ENCODE data around the gene RNF8.
"Not testable (repeated sequence)": the region's sequence is repeated elsewhere in the genome, so short reads cannot be mapped to it uniquely, and the experiment has no call there.

The RNF8 gene

GRCh38 chr6:37321516-37322415 is 32.0 kb upstream of the RNF8 start:
- no peak for DNase-seq
- ATAC-seq, result no peak

GRCh38 chr6:37323580-37323979 is 30.2 kb upstream of the RNF8 start:
- no peak for ATAC-seq
- DNase-seq, result no peak

DNA sequence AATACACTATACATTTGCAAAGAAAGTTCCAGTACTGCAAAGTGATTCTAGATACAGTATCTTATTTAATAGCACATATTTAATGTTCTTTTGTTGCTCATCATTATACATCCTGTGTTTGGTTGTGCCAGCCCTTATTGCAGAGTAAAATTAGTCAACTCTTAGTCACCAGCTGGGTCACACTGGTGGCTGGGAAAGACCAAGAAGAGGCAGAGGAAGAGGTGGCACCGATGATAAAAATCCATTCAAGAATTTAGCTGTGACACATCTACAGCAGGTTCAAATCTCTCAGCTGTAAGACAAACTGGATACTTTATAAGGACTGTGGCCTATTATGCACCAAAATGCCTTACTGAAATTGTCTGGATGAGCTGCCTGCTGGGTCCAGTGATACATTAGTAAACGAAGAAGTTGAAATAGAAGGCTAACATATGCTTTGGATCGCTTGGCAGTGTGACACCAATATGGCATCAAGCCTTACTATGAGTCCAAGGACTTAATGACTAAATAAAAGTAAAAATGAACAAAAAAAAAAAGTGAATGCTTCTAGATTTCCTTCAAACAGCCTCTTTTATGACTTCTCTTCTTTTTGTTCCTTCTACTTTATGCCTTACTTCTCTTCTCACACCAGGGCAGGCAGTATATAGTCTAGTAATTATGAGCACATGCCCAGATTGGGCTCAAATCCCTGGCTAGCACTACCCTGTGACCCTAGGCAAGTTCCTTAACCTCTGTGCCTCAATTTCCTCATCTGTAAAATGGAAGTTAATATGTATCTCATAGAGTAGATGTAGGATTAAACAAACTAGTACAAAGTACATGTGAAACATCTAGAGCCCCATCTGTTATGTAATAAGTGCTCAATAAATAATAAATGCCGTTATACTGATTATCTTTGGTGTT is 29.4 kb upstream of the RNF8 start:
- ATAC-seq, result peak; percentile 79

GRCh38 chr6:37330345-37330744 is 23.4 kb upstream of the RNF8 start:
- not testable (repeated sequence) for DNase-seq, ATAC-seq

More for the DNA sequence above, 29.4 kb upstream of the RNF8 start:
- peak; percentile 11 for DNase-seq

GRCh38 chr6:37331047-37331446 is 22.7 kb upstream of the RNF8 start:
- no peak for ATAC-seq
- DNase-seq, result no peak

GRCh38 chr6:37332894-37333293 is 20.9 kb upstream of the RNF8 start:
- ATAC-seq, result no peak

GRCh38 chr6:37334047-37334446 is 19.7 kb upstream of the RNF8 start:
- DNase-seq, result no peak
- no peak for ATAC-seq

More at GRCh38 chr6:37332894-37333293, 20.9 kb upstream of the RNF8 start:
- DNase-seq, result no peak

DNA sequence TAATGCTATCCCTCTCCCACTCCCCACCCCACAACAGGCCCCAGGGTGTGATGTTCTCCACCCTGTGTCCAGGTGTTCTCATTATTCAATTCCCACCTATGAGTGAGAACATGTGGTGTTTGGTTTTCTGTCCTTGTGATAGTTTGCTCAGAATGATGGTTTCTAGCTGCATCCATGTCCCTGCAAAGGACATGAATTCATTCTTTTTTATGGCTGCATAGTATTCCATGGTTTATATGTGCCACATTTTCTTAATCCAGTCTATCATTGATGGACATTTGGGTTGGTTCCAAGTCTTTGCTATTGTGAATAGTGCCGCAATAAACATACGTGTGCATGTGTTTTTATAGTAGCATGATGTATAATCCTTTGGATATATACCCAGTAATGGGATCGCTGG is 15.5 kb upstream of the RNF8 start:
- DNase-seq, ATAC-seq: not testable (repeated sequence)

- no peak for DNase-seq
- no peak for ATAC-seq
Observed at GRCh38 chr6:37338745-37339255, 15.0 kb upstream of the RNF8 start.

- no peak for ATAC-seq
Observed at GRCh38 chr6:37339741-37340638, 13.8 kb upstream of the RNF8 start.

DNA sequence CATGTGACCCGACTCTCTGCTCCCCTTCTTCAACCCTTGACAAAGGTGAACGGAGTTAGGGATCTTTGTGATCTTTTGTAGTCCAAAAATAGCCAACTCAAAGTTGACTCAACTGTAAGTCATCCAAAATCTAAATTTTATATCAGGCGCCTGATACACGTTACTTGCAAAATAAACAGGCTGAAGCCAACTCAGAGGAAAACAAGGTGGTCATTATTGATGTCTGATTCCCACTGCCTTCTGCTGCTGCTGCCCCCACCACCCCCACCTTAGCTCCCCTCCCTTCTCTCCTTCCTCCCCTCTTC is 13.2 kb upstream of the RNF8 start:
- no peak for ATAC-seq

More at GRCh38 chr6:37339741-37340638, 13.8 kb upstream of the RNF8 start:
- no peak for DNase-seq

GRCh38 chr6:37343248-37343647 is 10.5 kb upstream of the RNF8 start:
- ATAC-seq, result no peak
- DNase-seq, result no peak

More for the DNA sequence above, 13.2 kb upstream of the RNF8 start:
- no peak for DNase-seq

- DNase-seq, result no peak
- no peak for ATAC-seq
Observed at GRCh38 chr6:37344308-37344707, 9.5 kb upstream of the RNF8 start.

DNA sequence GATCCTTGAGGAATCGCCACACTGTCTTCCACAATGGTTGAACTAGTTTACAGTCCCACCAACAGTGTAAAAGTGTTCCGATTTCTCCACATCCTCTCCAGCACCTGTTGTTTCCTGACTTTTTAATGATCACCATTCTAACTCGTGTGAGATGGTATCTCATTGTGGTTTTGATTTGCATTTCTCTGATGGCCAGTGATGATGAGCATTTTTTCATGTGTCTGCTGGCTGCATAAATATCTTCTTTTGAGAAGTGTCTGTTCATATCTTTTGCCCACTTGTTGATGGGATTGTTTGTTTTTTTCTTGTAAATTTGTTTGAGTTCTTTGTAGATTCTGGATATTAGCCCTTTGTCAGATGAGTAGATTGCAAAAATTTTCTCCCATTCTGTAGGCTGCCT is 8.0 kb upstream of the RNF8 start:
- DNase-seq, ATAC-seq: not testable (repeated sequence)

DNA sequence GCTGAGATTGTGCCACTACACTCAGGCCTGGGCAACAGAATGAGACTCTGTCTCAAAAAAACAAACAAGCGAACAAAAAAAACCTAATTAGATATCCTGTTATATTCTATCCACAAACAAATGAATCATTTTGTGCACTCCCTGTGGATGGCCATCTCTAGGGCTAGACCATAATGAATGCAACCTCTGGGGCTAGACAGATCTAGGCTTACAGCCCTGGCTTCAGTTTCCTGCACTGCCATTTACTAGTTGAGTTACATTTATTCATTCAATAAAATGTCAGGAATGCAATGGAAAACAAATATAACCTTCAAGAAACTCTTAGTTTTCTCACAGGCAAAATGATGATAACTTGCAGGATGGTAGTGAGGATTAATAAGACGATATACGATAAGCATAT is 6.6 kb upstream of the RNF8 start:
- DNase-seq (no peak), ATAC-seq (no peak)

- no peak for ATAC-seq
Observed at GRCh38 chr6:37347670-37348111, 6.1 kb upstream of the RNF8 start.

GRCh38 chr6:37351027-37351426 is 2.8 kb upstream of the RNF8 start:
- ATAC-seq, result no peak
- no peak for DNase-seq

More at GRCh38 chr6:37347670-37348111, 6.1 kb upstream of the RNF8 start:
- DNase-seq, result no peak

DNA sequence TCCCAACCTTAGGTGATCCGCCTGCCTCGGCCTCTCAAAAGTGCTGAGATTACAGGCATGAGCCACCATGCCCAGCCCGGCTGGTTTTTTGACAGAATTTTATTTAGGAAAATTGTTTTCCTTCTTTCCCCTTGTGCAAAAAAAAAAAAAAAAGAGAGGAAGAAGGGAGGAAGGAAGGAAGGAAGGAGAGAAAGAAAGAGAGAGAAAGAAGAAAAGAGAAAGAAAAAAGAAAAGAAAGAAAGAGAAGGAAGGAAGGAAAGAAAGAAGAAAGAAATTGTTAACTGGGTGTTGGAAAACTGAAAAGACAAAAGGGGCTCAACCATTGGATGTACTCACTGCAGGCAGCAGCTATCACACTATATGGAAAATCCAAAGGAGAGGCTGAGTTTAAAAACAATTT is 1.4 kb upstream of the RNF8 start:
- ATAC-seq (no peak), DNase-seq (no peak)

DNA sequence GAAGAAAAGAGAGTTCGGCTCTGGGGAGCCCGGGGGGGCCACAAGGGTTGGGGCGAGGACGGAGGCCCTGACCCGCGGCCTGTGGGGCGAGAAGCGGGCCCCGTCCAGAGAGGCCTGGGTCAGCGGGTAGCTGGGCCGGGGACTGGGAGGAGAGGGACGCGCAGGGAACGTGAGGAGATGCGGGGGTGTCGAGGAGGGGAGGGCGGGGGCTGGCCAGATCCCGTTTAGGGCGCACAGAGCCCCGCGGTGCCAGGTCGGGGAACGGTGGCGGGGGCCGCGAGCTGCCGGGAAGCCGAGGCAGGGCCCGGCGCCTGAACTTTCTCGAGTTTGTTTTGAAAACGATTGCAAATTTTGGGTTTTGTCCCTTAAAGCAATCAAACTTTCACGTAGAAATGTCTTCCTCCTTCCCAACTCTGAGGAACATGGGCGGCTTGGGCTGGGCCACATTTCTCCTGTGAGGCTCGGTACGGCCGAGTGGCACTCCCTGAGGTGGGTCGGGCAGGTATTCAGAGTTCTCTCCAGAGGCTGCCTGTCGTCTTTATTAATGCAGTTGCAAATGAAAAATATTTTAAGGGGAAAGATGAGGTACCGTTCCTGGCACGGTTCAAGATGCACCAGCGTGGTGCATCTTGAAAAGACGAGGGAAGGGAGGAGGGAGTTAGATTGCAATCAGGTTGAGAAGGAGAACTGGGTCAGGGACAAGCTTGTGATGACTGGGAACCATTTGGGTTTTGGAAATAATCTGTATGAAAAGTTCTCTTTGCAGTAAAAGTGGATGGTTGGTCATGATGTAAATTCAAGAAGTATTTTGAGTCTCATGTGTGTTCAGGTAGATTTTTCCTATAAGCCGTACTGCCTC is 972 bp downstream of the RNF8 start:
- ATAC-seq, result peak; percentile 8
- DNase-seq, result peak; percentile 34

DNA sequence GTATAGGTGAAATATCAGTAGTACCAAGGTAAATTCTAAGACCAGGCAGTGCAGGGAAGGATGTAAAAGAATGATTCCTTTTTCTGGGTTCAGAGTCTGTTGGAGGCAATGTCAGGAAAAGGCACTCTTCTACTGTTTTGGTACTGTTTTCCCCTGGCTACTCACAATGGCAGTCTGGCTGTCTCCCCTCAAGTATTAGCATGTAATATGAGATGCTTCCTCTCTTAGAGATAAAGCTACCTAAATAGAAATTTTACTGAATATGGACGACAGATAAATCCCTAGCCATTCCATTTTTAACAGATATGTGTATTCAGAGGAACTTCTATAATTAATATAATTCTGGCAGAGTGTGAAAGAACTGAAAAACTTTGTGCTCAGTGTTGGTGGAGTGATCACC is 3.5 kb downstream of the RNF8 start:
- ATAC-seq, result no peak

DNA sequence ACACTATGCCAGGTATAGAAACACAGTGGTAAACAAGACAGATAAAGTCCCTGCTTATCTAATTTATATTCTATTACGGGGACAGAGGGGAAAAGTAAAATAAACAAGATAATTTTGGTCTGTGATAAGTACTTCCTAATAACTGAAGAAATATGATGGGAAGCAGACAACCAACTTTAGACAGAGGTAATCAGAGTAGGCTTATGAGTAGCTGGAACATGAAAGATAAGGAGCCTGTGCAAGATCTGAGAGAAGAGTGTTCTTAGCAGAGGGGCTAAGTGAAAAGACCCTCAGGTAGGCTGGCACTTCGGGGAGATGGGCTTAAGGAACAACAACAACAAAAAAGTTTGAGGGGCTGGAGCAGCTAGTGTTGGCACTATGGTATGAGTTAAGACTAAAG is 4.1 kb downstream of the RNF8 start:
- DNase-seq (no peak), ATAC-seq (no peak)

More for the DNA sequence above, 3.5 kb downstream of the RNF8 start:
- DNase-seq, result no peak

All from stimulated activated naive CD8-positive, alpha-beta T cell treated with anti-CD3 and anti-CD28 coated beads, Interleukin-15, Interleukin-2, amounts not matched to agents 100 U/mL and 50 U/mL, for 24 hours (primary cell).